GM12801 (cell line): ENCODE measurements around the gene CMKLR1.

Experiments used
- CTCF ChIP-seq: IDR thresholded peaks from one replicate; pipeline ENCODE4 v1.5.1; 2011; ENCODE audit warnings: control low read depth; ENCODE audit not compliant: insufficient read length; ENCODE audit errors: extremely low read depth

CMKLR1 gene

DNA sequence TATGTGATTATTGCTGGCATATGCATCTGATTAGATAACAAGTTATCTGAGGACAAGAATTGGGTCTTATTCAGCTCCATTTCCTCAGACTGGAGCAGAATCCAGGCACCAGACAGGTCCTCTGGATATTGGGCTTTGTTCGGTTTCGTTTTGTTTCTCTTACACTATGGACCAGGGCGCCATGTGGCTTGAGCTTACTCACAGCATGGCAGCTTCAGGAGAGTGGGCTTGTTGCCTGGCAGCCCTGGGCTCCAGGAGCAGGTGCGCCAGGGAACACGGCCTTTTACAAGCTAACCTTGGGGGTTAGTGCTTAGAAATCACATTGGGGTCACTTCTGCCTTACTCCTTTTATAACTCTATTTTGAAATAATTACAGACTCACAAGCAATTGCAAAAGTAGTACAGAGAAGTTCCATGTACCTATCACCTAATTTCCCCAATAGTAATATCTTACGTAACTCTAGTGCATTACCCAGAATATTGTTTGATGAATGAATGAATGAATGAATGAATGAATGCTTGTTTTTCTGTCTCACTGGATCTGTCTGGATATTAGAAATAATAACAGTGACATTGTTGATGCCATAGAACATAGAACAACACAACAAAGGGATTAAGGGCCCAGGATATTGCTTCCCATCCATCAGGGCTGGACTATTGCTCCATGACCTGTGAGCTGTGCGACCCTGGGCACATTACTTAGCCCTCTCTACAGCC, 39.0 kb downstream of the CMKLR1 start:
- no peak for TF ChIP-seq CTCF

DNA sequence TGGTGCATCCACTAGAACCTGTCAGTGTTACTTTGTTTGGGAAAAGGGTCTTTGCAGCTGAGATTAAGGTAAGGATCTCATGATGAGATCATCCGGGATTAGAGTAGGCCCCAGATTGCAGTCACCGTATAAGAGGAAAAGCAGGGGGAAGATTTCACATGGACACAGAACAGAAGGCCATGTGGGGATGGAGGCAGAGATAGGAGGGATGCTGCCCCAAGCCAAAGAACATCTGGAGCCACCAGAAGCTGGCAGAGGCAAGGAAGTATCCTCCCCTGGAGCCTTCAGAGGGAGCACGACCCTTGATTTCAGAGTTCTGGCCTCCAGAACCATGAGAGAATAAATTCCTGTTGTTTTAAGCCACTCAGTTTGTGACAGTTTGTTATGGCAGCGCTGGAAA, 39.6 kb downstream of the CMKLR1 start:
- no peak for TF ChIP-seq CTCF

DNA sequence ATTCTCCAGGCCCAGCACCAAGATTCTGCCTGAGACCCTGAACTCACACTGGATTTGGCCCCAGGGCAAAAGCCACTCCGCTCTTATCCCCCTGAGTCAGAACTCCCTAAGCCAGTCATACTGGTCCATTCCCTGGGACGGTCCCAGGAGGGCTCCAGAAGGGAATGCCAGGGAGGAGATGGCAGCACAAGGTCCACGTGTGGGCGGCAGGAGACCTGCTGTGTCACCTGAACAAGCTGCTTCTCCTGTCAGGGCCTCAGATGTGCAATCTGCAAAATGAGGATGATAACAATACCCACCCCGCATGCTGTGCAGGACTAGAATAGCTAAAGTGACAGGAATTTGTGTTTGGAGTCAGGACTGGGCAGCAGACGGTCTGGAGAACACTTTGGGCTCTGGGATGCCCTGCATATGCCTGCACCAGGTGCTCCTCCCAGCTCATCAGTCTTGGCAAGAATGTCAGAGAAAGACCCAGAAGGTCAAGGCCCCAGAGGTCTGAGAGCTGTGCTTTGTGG, 40.3 kb downstream of the CMKLR1 start:
- TF ChIP-seq CTCF: no peak

DNA sequence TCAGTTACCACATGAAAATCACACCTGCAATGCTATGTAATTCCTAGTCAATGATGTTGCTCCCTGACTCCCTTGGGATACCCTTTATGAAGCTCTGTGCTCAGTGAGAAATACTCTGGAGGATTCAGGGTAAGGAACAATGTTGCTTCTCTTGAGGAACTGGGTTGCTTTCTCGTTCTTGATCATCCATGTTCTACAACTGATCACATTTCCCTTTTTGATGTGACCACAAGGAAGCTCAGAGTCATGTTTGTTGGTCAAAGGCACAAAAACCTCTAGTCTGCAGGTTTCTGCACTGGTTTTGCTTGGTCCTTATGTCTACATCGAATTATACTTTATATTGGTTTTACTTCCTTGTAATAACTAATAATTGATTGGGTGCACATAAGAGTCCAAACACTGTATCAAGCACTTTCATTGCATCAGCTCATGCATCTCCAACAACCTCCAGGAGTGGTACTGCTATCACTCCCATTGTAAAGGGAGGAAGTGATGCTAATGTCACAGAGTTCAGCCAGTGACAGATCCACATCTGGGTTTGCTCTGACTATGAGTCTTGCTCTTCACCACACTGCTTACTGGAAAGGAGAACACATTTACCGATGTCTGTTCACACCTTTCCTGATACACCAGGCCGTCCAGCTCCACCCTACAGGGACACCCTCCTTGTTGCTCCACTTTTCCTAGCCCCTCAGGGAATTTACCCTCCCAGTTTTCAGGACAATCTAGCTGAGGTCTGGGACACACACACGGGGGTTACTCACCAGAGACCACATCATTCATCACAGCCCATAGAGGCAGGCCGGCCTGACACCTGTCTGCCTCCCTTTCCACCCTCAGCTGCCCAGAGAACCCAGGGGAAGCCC, 41.0 kb downstream of the CMKLR1 start:
- no peak for TF ChIP-seq CTCF

DNA sequence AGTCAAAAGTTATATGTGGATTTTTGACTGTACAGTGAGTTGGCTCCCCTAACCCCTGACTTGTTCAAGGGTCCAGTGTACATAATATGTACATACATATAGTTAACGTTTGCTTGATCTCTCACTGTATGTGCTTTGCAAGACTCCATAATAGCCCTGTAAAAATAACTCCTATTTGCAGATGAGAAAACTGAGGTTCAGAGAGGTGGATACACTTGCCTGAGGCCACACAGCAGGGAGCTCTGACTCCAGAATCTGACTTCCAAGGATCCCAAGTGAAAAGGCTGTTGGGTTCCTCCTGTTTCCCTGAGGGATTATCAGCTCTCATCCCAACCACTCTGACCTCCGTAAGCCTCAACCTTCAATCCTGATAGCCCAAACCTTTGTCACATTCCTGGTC, 41.7 kb downstream of the CMKLR1 start:
- TF ChIP-seq CTCF: no peak

DNA sequence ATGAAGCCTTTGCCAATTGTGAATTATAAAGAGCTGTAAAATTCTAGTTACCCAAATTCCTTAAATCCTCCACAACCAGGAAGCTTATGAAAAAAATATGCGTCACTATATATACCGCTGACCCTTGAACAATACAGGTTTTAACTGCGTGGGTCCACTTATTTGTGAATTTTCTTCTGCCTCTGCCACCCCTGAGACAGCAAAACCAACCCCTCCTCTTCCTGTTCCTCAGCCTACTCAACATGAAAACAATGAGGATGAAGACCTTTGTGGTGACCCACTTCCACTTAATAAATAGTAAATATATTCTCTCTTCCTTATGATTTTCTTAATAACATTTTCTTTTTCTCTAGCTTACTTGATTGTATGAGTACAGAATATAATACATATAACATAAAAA, 42.2 kb downstream of the CMKLR1 start:
- TF ChIP-seq CTCF: no peak

- no peak for TF ChIP-seq CTCF
Observed at GRCh38 chr12:108295641-108296040, 43.5 kb downstream of the CMKLR1 start.
